HepG2 (cell line): ENCODE results near the gene LRRC8E. TPM values are rescaled to one million over a fixed set of nuclear protein-coding genes. Genes with fewer than 3 reads are reported as not detected.

Experiments
- KDM6A ChIP-seq: IDR thresholded peaks from 2 replicates; pipeline ENCODE4 v1.6.1; 2016; ENCODE audit warnings: low read depth
- REXO4 ChIP-seq: sonication (generic); formaldehyde crosslinking; IDR thresholded peaks from 2 replicates; pipeline ENCODE4 v1.8.0; 2022; ENCODE audit warnings: missing genetic modification reagents, mild to moderate bottlenecking, borderline replicate concordance
- SIX1 ChIP-seq: sonication (generic); formaldehyde crosslinking; IDR thresholded peaks from 2 replicates; pipeline ENCODE4 v1.4.0; 2020; ENCODE audit warnings: missing genetic modification reagents, borderline replicate concordance
- ZNF274 ChIP-seq: sonication (generic); formaldehyde crosslinking; IDR thresholded peaks from 2 replicates; pipeline ENCODE4 v1.5.1; 2020; ENCODE audit warnings: mild to moderate bottlenecking, missing genetic modification reagents
- ZNF569 ChIP-seq: sonication (generic); formaldehyde crosslinking; IDR thresholded peaks from 2 replicates; pipeline ENCODE4 v1.5.0; 2020; ENCODE audit warnings: mild to moderate bottlenecking, missing genetic modification reagents, moderate library complexity, borderline replicate concordance
- polyA plus RNA-seq, 8 experiments: library from polyadenylated mRNA; depleted of rRNA in 3 of 8; stranded (reverse) in 7 of 8; unstranded in 1 of 8; fragments of >200 nt; fragmentation: Illumina TruSeq in 4 of 8; extraction: Trizol in 4 of 8; gene quantifications; 2 replicates each; pipeline versions ENCODE4 v1.2.1 to v1.2.3, GENCODE V29; 2011 to 2016; ENCODE audit warnings: low read depth in 4 of 8, missing spikeins in 1 of 8, mixed read lengths in 1 of 8; ENCODE audit not compliant: insufficient read depth in 1 of 8
- total RNA-seq, 5 experiments: library from RNA; depleted of rRNA; stranded (reverse); fragments of >200 nt; fragmentation: Illumina TruSeq; extraction: Trizol; gene quantifications; 2 replicates each; pipeline ENCODE4 v1.2.3, GENCODE V29; 2016; ENCODE audit warnings: low read depth in 1 of 5
- TF ChIP-seq, protein P1 (sequence below): sonication (generic); formaldehyde crosslinking; IDR thresholded peaks from 2 replicates; pipeline ENCODE4 v1.5.1; 2020; ENCODE audit warnings: mild to moderate bottlenecking, moderate library complexity, missing genetic modification reagents
- TF ChIP-seq, protein P2 (sequence below), 2 experiments: fragments of 450-650 bp in 1 of 2; sonication (generic) in 1 of 2; formaldehyde crosslinking in 1 of 2; IDR thresholded peaks; 2 replicates each; pipeline versions ENCODE4 v1.6.1 to v1.8.0; 2016 to 2022; ENCODE audit warnings: antibody characterized with exemption in 1 of 2, mild to moderate bottlenecking in 1 of 2, missing genetic modification reagents in 1 of 2
- TF ChIP-seq, protein P3 (sequence below): sonication (generic); formaldehyde crosslinking; IDR thresholded peaks from 2 replicates; pipeline ENCODE4 v1.9.0; 2021; ENCODE audit warnings: missing genetic modification reagents, borderline replicate concordance
- TF ChIP-seq, protein P4 (sequence below): sonication (generic); formaldehyde crosslinking; IDR thresholded peaks from 2 replicates; pipeline ENCODE4 v1.4.0; 2020; ENCODE audit warnings: missing genetic modification reagents, mild to moderate bottlenecking, borderline replicate concordance

LRRC8E gene
- total and polyA plus RNA-seq, 2 of the 13 experiments (the other 11 are each of a cell fraction or from before 2014, with no cell fraction given): 8.0 to 10.3 TPM

DNA sequence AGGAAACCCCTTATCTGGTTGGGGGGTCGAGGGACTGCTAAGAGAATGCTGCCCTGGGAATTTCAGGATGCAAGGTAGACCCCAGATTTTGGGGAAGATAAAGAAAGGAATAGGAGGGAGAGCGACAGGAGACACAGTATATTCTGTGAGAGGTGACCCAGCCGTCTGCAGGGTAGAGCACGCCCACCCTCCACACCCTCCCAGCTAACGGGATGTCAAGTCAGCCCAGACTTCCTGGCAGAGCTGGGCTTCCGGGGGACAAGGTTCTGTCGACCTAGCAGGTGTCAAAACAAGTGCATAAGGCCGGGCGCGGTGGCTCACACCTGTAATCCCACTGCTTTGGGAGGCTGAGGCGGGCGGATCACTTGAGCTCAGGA, 13.4 kb upstream of the LRRC8E start (continued):
- TF ChIP-seq SIX1 (CRISPR knock-in tag) (no peak), ZNF274 (CRISPR knock-in tag) (no peak), REXO4 (CRISPR knock-in tag) (no peak), KDM6A (no peak), ZNF569 (CRISPR knock-in tag) (no peak)
- TF ChIP-seq, protein P1, sequence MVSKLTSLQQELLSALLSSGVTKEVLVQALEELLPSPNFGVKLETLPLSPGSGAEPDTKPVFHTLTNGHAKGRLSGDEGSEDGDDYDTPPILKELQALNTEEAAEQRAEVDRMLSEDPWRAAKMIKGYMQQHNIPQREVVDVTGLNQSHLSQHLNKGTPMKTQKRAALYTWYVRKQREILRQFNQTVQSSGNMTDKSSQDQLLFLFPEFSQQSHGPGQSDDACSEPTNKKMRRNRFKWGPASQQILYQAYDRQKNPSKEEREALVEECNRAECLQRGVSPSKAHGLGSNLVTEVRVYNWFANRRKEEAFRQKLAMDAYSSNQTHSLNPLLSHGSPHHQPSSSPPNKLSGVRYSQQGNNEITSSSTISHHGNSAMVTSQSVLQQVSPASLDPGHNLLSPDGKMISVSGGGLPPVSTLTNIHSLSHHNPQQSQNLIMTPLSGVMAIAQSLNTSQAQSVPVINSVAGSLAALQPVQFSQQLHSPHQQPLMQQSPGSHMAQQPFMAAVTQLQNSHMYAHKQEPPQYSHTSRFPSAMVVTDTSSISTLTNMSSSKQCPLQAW (CRISPR knock-in tag): no peak
- TF ChIP-seq, protein P2, sequence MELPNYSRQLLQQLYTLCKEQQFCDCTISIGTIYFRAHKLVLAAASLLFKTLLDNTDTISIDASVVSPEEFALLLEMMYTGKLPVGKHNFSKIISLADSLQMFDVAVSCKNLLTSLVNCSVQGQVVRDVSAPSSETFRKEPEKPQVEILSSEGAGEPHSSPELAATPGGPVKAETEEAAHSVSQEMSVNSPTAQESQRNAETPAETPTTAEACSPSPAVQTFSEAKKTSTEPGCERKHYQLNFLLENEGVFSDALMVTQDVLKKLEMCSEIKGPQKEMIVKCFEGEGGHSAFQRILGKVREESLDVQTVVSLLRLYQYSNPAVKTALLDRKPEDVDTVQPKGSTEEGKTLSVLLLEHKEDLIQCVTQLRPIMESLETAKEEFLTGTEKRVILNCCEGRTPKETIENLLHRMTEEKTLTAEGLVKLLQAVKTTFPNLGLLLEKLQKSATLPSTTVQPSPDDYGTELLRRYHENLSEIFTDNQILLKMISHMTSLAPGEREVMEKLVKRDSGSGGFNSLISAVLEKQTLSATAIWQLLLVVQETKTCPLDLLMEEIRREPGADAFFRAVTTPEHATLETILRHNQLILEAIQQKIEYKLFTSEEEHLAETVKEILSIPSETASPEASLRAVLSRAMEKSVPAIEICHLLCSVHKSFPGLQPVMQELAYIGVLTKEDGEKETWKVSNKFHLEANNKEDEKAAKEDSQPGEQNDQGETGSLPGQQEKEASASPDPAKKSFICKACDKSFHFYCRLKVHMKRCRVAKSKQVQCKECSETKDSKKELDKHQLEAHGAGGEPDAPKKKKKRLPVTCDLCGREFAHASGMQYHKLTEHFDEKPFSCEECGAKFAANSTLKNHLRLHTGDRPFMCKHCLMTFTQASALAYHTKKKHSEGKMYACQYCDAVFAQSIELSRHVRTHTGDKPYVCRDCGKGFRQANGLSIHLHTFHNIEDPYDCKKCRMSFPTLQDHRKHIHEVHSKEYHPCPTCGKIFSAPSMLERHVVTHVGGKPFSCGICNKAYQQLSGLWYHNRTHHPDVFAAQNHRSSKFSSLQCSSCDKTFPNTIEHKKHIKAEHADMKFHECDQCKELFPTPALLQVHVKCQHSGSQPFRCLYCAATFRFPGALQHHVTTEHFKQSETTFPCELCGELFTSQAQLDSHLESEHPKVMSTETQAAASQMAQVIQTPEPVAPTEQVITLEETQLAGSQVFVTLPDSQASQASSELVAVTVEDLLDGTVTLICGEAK (IDR thresholded peaks at IDR 0.05): no peak
- TF ChIP-seq, protein P2 (CRISPR knock-in tag; IDR thresholded peaks at IDR 0.05): 0 out of 2 replicates have a peak, but pooled peaks have one; percentile 13
- TF ChIP-seq, protein P3, sequence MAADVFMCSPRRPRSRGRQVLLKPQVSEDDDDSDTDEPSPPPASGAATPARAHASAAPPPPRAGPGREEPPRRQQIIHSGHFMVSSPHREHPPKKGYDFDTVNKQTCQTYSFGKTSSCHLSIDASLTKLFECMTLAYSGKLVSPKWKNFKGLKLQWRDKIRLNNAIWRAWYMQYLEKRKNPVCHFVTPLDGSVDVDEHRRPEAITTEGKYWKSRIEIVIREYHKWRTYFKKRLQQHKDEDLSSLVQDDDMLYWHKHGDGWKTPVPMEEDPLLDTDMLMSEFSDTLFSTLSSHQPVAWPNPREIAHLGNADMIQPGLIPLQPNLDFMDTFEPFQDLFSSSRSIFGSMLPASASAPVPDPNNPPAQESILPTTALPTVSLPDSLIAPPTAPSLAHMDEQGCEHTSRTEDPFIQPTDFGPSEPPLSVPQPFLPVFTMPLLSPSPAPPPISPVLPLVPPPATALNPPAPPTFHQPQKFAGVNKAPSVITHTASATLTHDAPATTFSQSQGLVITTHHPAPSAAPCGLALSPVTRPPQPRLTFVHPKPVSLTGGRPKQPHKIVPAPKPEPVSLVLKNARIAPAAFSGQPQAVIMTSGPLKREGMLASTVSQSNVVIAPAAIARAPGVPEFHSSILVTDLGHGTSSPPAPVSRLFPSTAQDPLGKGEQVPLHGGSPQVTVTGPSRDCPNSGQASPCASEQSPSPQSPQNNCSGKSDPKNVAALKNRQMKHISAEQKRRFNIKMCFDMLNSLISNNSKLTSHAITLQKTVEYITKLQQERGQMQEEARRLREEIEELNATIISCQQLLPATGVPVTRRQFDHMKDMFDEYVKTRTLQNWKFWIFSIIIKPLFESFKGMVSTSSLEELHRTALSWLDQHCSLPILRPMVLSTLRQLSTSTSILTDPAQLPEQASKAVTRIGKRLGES (CRISPR knock-in tag): no peak
- TF ChIP-seq, protein P4, sequence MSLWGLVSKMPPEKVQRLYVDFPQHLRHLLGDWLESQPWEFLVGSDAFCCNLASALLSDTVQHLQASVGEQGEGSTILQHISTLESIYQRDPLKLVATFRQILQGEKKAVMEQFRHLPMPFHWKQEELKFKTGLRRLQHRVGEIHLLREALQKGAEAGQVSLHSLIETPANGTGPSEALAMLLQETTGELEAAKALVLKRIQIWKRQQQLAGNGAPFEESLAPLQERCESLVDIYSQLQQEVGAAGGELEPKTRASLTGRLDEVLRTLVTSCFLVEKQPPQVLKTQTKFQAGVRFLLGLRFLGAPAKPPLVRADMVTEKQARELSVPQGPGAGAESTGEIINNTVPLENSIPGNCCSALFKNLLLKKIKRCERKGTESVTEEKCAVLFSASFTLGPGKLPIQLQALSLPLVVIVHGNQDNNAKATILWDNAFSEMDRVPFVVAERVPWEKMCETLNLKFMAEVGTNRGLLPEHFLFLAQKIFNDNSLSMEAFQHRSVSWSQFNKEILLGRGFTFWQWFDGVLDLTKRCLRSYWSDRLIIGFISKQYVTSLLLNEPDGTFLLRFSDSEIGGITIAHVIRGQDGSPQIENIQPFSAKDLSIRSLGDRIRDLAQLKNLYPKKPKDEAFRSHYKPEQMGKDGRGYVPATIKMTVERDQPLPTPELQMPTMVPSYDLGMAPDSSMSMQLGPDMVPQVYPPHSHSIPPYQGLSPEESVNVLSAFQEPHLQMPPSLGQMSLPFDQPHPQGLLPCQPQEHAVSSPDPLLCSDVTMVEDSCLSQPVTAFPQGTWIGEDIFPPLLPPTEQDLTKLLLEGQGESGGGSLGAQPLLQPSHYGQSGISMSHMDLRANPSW (CRISPR knock-in tag): 0 out of 2 replicates have a peak, but pooled peaks have one; percentile 33
